H9 (cell line): ENCODE data around the gene TRAP1. TPM values are rescaled to one million over a fixed set of nuclear protein-coding genes. Genes with fewer than 3 reads are reported as not detected.

Source experiments
- DNase-seq: peaks from one replicate; pipeline ENCODE4 v3.0.0-alpha.2; 2017
- H2AFZ ChIP-seq: one replicate; pipeline ENCODE4 v1.6.1; 2013; ENCODE audit warnings: mild to moderate bottlenecking, low read length, control low read depth, moderate library complexity
- H2AK5ac ChIP-seq: 2 replicates; pipeline ENCODE4 v1.6.1; 2013; ENCODE audit warnings: low read length, control low read depth, mixed read lengths; ENCODE audit not compliant: insufficient read length
- H2BK120ac ChIP-seq: one replicate; pipeline ENCODE4 v1.6.1; 2013; ENCODE audit warnings: low read depth, mild to moderate bottlenecking, low read length, control low read depth, inconsistent platforms; ENCODE audit not compliant: poor library complexity, severe bottlenecking
- H2BK12ac ChIP-seq: 2 replicates; pipeline ENCODE4 v1.6.1; 2013; ENCODE audit warnings: low read length, control low read depth, mixed read lengths, low read depth; ENCODE audit not compliant: insufficient read length
- H2BK15ac ChIP-seq: 2 replicates; pipeline ENCODE4 v1.6.1; 2013; ENCODE audit warnings: low read depth, low read length, control low read depth
- H2BK20ac ChIP-seq: one replicate; pipeline ENCODE4 v1.6.1; 2013; ENCODE audit warnings: low read depth, mild to moderate bottlenecking, low read length, control low read depth, inconsistent platforms; ENCODE audit not compliant: poor library complexity, severe bottlenecking
- H2BK5ac ChIP-seq: 2 replicates; pipeline ENCODE4 v1.6.1; 2013; ENCODE audit warnings: low read length, control low read depth, mixed read lengths; ENCODE audit not compliant: insufficient read length
- H3K14ac ChIP-seq: 2 replicates; pipeline ENCODE4 v1.6.1; 2013; ENCODE audit warnings: low read length, control low read depth; ENCODE audit not compliant: insufficient read depth
- H3K18ac ChIP-seq: 2 replicates; pipeline ENCODE4 v1.6.1; 2013; ENCODE audit warnings: low read depth, mild to moderate bottlenecking, mixed read lengths, low read length, control low read depth; ENCODE audit not compliant: insufficient read length
- H3K23ac ChIP-seq: 2 replicates; pipeline ENCODE4 v1.6.1; 2013; ENCODE audit warnings: low read length, control low read depth, mixed read lengths, low read depth; ENCODE audit not compliant: insufficient read length
- H3K23me2 ChIP-seq: 2 replicates; pipeline ENCODE4 v1.6.1; 2013; ENCODE audit warnings: low read depth, mild to moderate bottlenecking, mixed read lengths, low read length, control low read depth; ENCODE audit not compliant: insufficient read length, poor library complexity, severe bottlenecking
- H3K27ac ChIP-seq: 2 replicates; pipeline ENCODE4 v1.5.1; 2013; ENCODE audit warnings: low read length, control low read depth, mixed read lengths, low read depth; ENCODE audit not compliant: insufficient read length
- H3K27me3 ChIP-seq: 2 replicates; pipeline ENCODE4 v1.6.1; 2013; ENCODE audit warnings: low read length, control low read depth, inconsistent platforms; ENCODE audit not compliant: insufficient read depth
- H3K4ac ChIP-seq: 2 replicates; pipeline ENCODE4 v1.6.1; 2013; ENCODE audit warnings: low read depth, mild to moderate bottlenecking, control low read depth, inconsistent platforms, low read length, moderate library complexity
- H3K4me1 ChIP-seq: 2 replicates; pipeline ENCODE4 v1.6.1; 2013; ENCODE audit warnings: low read length, control low read depth, inconsistent platforms; ENCODE audit not compliant: insufficient read depth
- H3K4me2 ChIP-seq: 2 replicates; pipeline ENCODE4 v1.6.1; 2013; ENCODE audit warnings: low read length, control low read depth, mixed read lengths; ENCODE audit not compliant: insufficient read length, insufficient read depth
- H3K56ac ChIP-seq: 2 replicates; pipeline ENCODE4 v1.6.1; 2013; ENCODE audit warnings: low read depth, mild to moderate bottlenecking, mixed read lengths, low read length, control low read depth; ENCODE audit not compliant: insufficient read length
- H3K79me1 ChIP-seq: 2 replicates; pipeline ENCODE4 v1.6.1; 2013; ENCODE audit warnings: low read depth, mild to moderate bottlenecking, moderate library complexity, low read length, control low read depth, inconsistent platforms; ENCODE audit not compliant: insufficient read depth, poor library complexity, severe bottlenecking
- H3K79me2 ChIP-seq: 2 replicates; pipeline ENCODE4 v1.6.1; 2013; ENCODE audit warnings: low read length, control low read depth, inconsistent platforms; ENCODE audit not compliant: insufficient read depth
- H3K9ac ChIP-seq: 2 replicates; pipeline ENCODE4 v1.6.1; 2013; ENCODE audit warnings: low read length, control low read depth, mixed read lengths; ENCODE audit not compliant: insufficient read length; ENCODE audit errors: extremely low read depth
- H3K9me3 ChIP-seq: one replicate; pipeline ENCODE4 v1.6.1; 2013; ENCODE audit warnings: low read depth, low read length, inconsistent platforms; ENCODE audit not compliant: control insufficient read depth
- H3T11ph ChIP-seq: one replicate; pipeline ENCODE4 v1.6.1; 2013; ENCODE audit warnings: mild to moderate bottlenecking, low read length, control low read depth, inconsistent platforms
- H4K20me1 ChIP-seq: one replicate; pipeline ENCODE4 v1.6.1; 2013; ENCODE audit not compliant: control insufficient read depth, insufficient read length, insufficient read depth
- H4K5ac ChIP-seq: 2 replicates; pipeline ENCODE4 v1.6.1; 2013; ENCODE audit warnings: low read depth, mild to moderate bottlenecking, mixed read lengths, low read length, control low read depth; ENCODE audit not compliant: insufficient read length
- H4K8ac ChIP-seq: replicated peaks from 2 replicates; pipeline ENCODE4 v1.6.1; 2013; ENCODE audit warnings: low read length, control low read depth, mixed read lengths, low read depth; ENCODE audit not compliant: insufficient read length
- H4K91ac ChIP-seq: 2 replicates; pipeline ENCODE4 v1.6.1; 2013; ENCODE audit warnings: low read depth, mild to moderate bottlenecking, moderate library complexity, mixed read lengths, low read length, control low read depth; ENCODE audit not compliant: insufficient read length
- H3K27ac Mint-ChIP-seq, 3 experiments: 2 replicates in 2 of 3; 3 replicates in 1 of 3; pipeline ENCODE4 v1.8.0; 2020 to 2021; ENCODE audit warnings: mixed read lengths in 3 of 3, mild to moderate bottlenecking in 1 of 3, moderate library complexity in 1 of 3
- H3K27me3 Mint-ChIP-seq: 2 replicates; pipeline ENCODE4 v1.8.0; 2021; ENCODE audit warnings: low read depth, mild to moderate bottlenecking, moderate library complexity, mixed read lengths
- H3K36me3 Mint-ChIP-seq, 3 experiments: 2 replicates in 2 of 3; 3 replicates in 1 of 3; pipeline ENCODE4 v1.8.0; 2020 to 2021; ENCODE audit warnings: low read depth in 3 of 3, mixed read lengths in 3 of 3; ENCODE audit not compliant: insufficient read depth in 1 of 3
- H3K4me1 Mint-ChIP-seq, 2 experiments: 2 replicates each; pipeline ENCODE4 v1.8.0; 2020; ENCODE audit warnings: mixed read lengths in 2 of 2
- H3K4me3 Mint-ChIP-seq, 2 experiments: 2 replicates in 1 of 2; 3 replicates in 1 of 2; pipeline ENCODE4 v1.8.0; 2020 to 2021; ENCODE audit warnings: mild to moderate bottlenecking in 2 of 2, mixed read lengths in 2 of 2, moderate library complexity in 1 of 2
- H3K9me3 Mint-ChIP-seq, 2 experiments: 2 replicates in 1 of 2; 3 replicates in 1 of 2; pipeline ENCODE4 v1.8.0; 2020; ENCODE audit warnings: mild to moderate bottlenecking in 2 of 2, mixed read lengths in 2 of 2, moderate library complexity in 1 of 2
- CTCF ChIP-seq: fragments of 200-600 bp; sonication (generic); conservative IDR thresholded peaks from 3 replicates; pipeline ENCODE4 v1.8.0; 2021; ENCODE audit warnings: antibody characterized with exemption, mild to moderate bottlenecking
- WGBS: extraction: QIAGEN DNeasy Blood & Tissue Kit; methylation state at CpG from one replicate; pipeline ENCODE4 v1.1.7; 2013; ENCODE audit warnings: missing lambda C conversion rate, low lambda C conversion rate, mixed read lengths; ENCODE audit not compliant: insufficient read length; ENCODE audit errors: extremely low coverage; 5-methylcytosine and 5-hydroxymethylcytosine counted together
- total RNA-seq: library from RNA; stranded (reverse); gene quantifications from 2 replicates; pipeline ENCODE4 v1.2.1, GENCODE V29; 2021

TRAP1 gene
- total RNA-seq, 1 experiment from 2014 or later: 211 TPM

- Histone ChIP-seq H3K9me3 (no peaks in the 10 kb centered on the region), H2AK5ac (no peak overlapping the region), H3K27me3 (no peaks in the 10 kb centered on the region), H3K18ac (no peak overlapping the region), H2BK120ac (no peak overlapping the region), H3K4me1 (no peaks in the 10 kb centered on the region), H2BK12ac (no peak overlapping the region), H3K4ac (no peak overlapping the region), H3K79me1 (no peaks in the 10 kb centered on the region), H3K4me2 (no peak overlapping the region), H2BK15ac (no peak overlapping the region), H3K79me2 (no peaks in the 10 kb centered on the region), H3K9ac (no peak overlapping the region), H3K27ac (no peak overlapping the region), H3T11ph (no peak overlapping the region), H4K20me1 (no peaks in the 10 kb centered on the region), H4K5ac (no peak overlapping the region), H2BK5ac (no peak overlapping the region), H4K91ac (no peak overlapping the region), H3K14ac (no peak overlapping the region), H3K23ac (no peak overlapping the region), H2AFZ (no peak overlapping the region), H2BK20ac (no peak overlapping the region), H4K8ac (no peak overlapping the region), H3K56ac (no peak overlapping the region), H3K23me2 (no peaks in the 10 kb centered on the region)
- Mint-ChIP-seq H3K27ac (peak overlapping the region in 2 of 3 experiments; percentile 63 to 68; a peak in 2 of 7 replicates), H3K4me1 (no peaks in the 10 kb centered on the region), H3K9me3 (no peaks in the 10 kb centered on the region), H3K27me3 (no peaks in the 10 kb centered on the region; the same call in 1 of the 2 replicates), H3K4me3 (no peak overlapping the region), H3K36me3 (peaks cover 24 to 41% (median 39%) of the 10 kb centered on the region in 3 experiments)
- DNase-seq: no peak
- TF ChIP-seq CTCF: no peak
- no CpG with 5 or more reads among the region's 33 CpGs for WGBS
Observed at GRCh38 chr16:3726021-3726687, 8.8 kb upstream of the TRAP1 start.
